ENCODE measurements around the gene VCAN.

Gene VCAN

DNA sequence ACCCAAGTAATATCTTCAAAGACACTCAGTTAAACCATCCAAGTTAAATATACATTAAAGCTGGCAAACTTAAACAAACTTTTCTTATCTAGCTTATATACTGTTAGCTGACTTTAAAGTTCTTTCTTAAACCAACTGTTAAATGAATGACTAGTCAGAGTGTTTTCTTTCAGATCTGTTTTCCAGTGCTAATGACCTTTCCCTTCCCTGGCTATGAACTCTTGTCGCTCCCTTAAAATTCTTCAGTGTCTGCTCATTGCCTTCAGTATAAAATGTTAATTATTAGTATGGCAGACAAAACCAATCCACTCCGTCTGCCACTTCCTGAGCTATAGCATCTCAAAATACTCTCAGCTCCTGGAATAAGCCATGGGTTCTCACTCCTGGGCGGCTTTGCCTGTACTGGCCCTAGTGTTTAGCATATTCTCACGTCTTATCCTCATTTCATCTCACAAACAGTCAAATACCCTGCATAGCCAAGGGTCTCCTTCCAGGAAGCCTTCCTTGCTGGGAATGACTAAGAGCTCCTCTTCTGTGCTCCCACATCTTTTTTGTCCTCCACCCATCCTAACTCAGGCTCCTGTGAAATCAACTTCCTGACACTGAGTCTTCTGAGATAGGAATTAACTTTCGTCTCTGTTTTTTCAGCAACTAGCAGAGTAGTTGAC, 87.7 kb downstream of the VCAN start:
- no peak overlapping the region for H3K9ac ChIP-seq (ENCODE audit: low read depth, low read length, poor library complexity)
- no peaks in the 10 kb centered on the region for H3K27me3 ChIP-seq (ENCODE audit: control insufficient read depth in 3 of 3, insufficient read depth in 3 of 3, low read depth in 1 of 3, low read length in 3 of 3)
- H3K9me3 ChIP-seq (replicated peaks in 1 of 2; ENCODE audit: control insufficient read depth in 2 of 2, insufficient read depth in 1 of 2, low read depth in 1 of 2, low read length in 2 of 2) = no peaks in the 10 kb centered on the region
- H4K91ac ChIP-seq (ENCODE audit: low read depth, low read length, poor library complexity) = no peak overlapping the region
- no peak overlapping the region for H2BK120ac ChIP-seq (ENCODE audit: low read depth, low read length)
- no peak overlapping the region for H3K14ac ChIP-seq (ENCODE audit: low read length)
- H3K4ac ChIP-seq (ENCODE audit: low read length) = no peak overlapping the region
- H3K4me3 ChIP-seq (ENCODE audit: low read length in 2 of 2) = no peak overlapping the region
- no peak overlapping the region for H3K27ac ChIP-seq (replicated peaks; ENCODE audit: low read length)
- no peak overlapping the region for H4K8ac ChIP-seq (ENCODE audit: low read depth, low read length)
- H2BK15ac ChIP-seq (ENCODE audit: low read length) = no peak overlapping the region
- H3K4me1 ChIP-seq (ENCODE audit: control insufficient read depth in 2 of 2, insufficient read depth in 1 of 2, low read depth in 1 of 2, low read length in 2 of 2) = peaks cover 0 to 3% of the 10 kb centered on the region in 2 donors
- no CpG with 5 or more reads among the region's 5 CpGs for WGBS, 2 donors (ENCODE audit: extremely low coverage in 2 of 2, insufficient read length in 2 of 2, insufficient replicate concordance in 1 of 2)
- no peak for DNase-seq (ENCODE audit: low spot score)
- H2BK12ac ChIP-seq (ENCODE audit: low read length) = no peak overlapping the region
- H2AFZ ChIP-seq (ENCODE audit: low read length) = no peak overlapping the region
- no peak overlapping the region for H3K23ac ChIP-seq (ENCODE audit: low read depth, low read length, poor library complexity)
- no peak overlapping the region for H3K4me2 ChIP-seq (ENCODE audit: insufficient read depth, low read length, poor library complexity, severe bottlenecking)
- H3K36me3 ChIP-seq (replicated peaks in 1 of 2; ENCODE audit: control insufficient read depth in 2 of 2, insufficient read depth in 2 of 2, low read length in 2 of 2) = peaks cover 3 to 100% of the 10 kb centered on the region in 2 donors
- H2AK5ac ChIP-seq (ENCODE audit: low read depth, low read length) = no peak overlapping the region
- no peaks in the 10 kb centered on the region for H3K79me1 ChIP-seq (ENCODE audit: low read depth, low read length)
- no peak overlapping the region for H3K18ac ChIP-seq (ENCODE audit: low read length)
- no peak overlapping the region for H2BK5ac ChIP-seq (ENCODE audit: low read length)

- Histone ChIP-seq H3K18ac (ENCODE audit: low read length) (no peak overlapping the region), H3K9me3 (replicated peaks in 1 of 2; ENCODE audit: control insufficient read depth in 2 of 2, insufficient read depth in 1 of 2, low read depth in 1 of 2, low read length in 2 of 2) (peaks cover 0 to 9% of the 10 kb centered on the region in 2 donors), H3K4me2 (ENCODE audit: insufficient read depth, low read length, poor library complexity, severe bottlenecking) (no peak overlapping the region), H2AFZ (ENCODE audit: low read length) (no peak overlapping the region), H3K14ac (ENCODE audit: low read length) (no peak overlapping the region), H2BK12ac (ENCODE audit: low read length) (no peak overlapping the region), H3K4ac (ENCODE audit: low read length) (no peak overlapping the region), H2BK15ac (ENCODE audit: low read length) (no peak overlapping the region), H2BK5ac (ENCODE audit: low read length) (no peak overlapping the region), H3K23ac (ENCODE audit: low read depth, low read length, poor library complexity) (no peak overlapping the region), H3K27me3 (ENCODE audit: control insufficient read depth in 3 of 3, insufficient read depth in 3 of 3, low read depth in 1 of 3, low read length in 3 of 3) (no peaks in the 10 kb centered on the region), H4K91ac (ENCODE audit: low read depth, low read length, poor library complexity) (no peak overlapping the region), H3K79me1 (ENCODE audit: low read depth, low read length) (no peaks in the 10 kb centered on the region), H2BK120ac (ENCODE audit: low read depth, low read length) (no peak overlapping the region), H3K4me3 (ENCODE audit: low read length in 2 of 2) (no peak overlapping the region), H3K9ac (ENCODE audit: low read depth, low read length, poor library complexity) (no peak overlapping the region), H2AK5ac (ENCODE audit: low read depth, low read length) (no peak overlapping the region), H3K4me1 (ENCODE audit: control insufficient read depth in 2 of 2, insufficient read depth in 1 of 2, low read depth in 1 of 2, low read length in 2 of 2) (peaks cover 0 to 3% of the 10 kb centered on the region in 2 donors), H3K36me3 (replicated peaks in 1 of 2; ENCODE audit: control insufficient read depth in 2 of 2, insufficient read depth in 2 of 2, low read length in 2 of 2) (peaks cover 0 to 100% of the 10 kb centered on the region in 2 donors), H3K27ac (replicated peaks; ENCODE audit: low read length) (no peak overlapping the region), H4K8ac (ENCODE audit: low read depth, low read length) (no peak overlapping the region)
- WGBS, 2 donors (ENCODE audit: extremely low coverage in 2 of 2, insufficient read length in 2 of 2, insufficient replicate concordance in 1 of 2) = no CpG with 5 or more reads among the region's 1 CpG
- no peak for DNase-seq (ENCODE audit: low spot score)
These were observed 90.6 kb downstream of the VCAN start for GRCh38 chr5:83562071-83562606.

- H3K79me1 ChIP-seq (ENCODE audit: low read depth, low read length) = no peaks in the 10 kb centered on the region
- no CpG with 5 or more reads among the region's 5 CpGs for WGBS, 2 donors (ENCODE audit: extremely low coverage in 2 of 2, insufficient read length in 2 of 2, insufficient replicate concordance in 1 of 2)
- H2BK12ac ChIP-seq (ENCODE audit: low read length) = no peak overlapping the region
- H3K36me3 ChIP-seq (replicated peaks in 1 of 2; ENCODE audit: control insufficient read depth in 2 of 2, insufficient read depth in 2 of 2, low read length in 2 of 2) = peaks cover 0 to 100% of the 10 kb centered on the region in 2 donors
- no peak overlapping the region for H3K4ac ChIP-seq (ENCODE audit: low read length)
- peaks cover 0 to 3% of the 10 kb centered on the region in 2 donors for H3K4me1 ChIP-seq (ENCODE audit: control insufficient read depth in 2 of 2, insufficient read depth in 1 of 2, low read depth in 1 of 2, low read length in 2 of 2)
- no peak overlapping the region for H4K91ac ChIP-seq (ENCODE audit: low read depth, low read length, poor library complexity)
- no peak overlapping the region for H2AK5ac ChIP-seq (ENCODE audit: low read depth, low read length)
- H2BK5ac ChIP-seq (ENCODE audit: low read length) = no peak overlapping the region
- H3K4me3 ChIP-seq (ENCODE audit: low read length in 2 of 2) = no peak overlapping the region
- H3K14ac ChIP-seq (ENCODE audit: low read length) = no peak overlapping the region
- no peak overlapping the region for H2BK120ac ChIP-seq (ENCODE audit: low read depth, low read length)
- peaks cover 0 to 9% of the 10 kb centered on the region in 2 donors for H3K9me3 ChIP-seq (replicated peaks in 1 of 2; ENCODE audit: control insufficient read depth in 2 of 2, insufficient read depth in 1 of 2, low read depth in 1 of 2, low read length in 2 of 2)
- H3K4me2 ChIP-seq (ENCODE audit: insufficient read depth, low read length, poor library complexity, severe bottlenecking) = no peak overlapping the region
- no peaks in the 10 kb centered on the region for H3K27me3 ChIP-seq (ENCODE audit: control insufficient read depth in 3 of 3, insufficient read depth in 3 of 3, low read depth in 1 of 3, low read length in 3 of 3)
- no peak overlapping the region for H3K9ac ChIP-seq (ENCODE audit: low read depth, low read length, poor library complexity)
- no peak overlapping the region for H3K18ac ChIP-seq (ENCODE audit: low read length)
- no peak overlapping the region for H4K8ac ChIP-seq (ENCODE audit: low read depth, low read length)
- no peak overlapping the region for H2AFZ ChIP-seq (ENCODE audit: low read length)
- no peak overlapping the region for H2BK15ac ChIP-seq (ENCODE audit: low read length)
- H3K23ac ChIP-seq (ENCODE audit: low read depth, low read length, poor library complexity) = no peak overlapping the region
- no peak for DNase-seq (ENCODE audit: low spot score)
- no peak overlapping the region for H3K27ac ChIP-seq (replicated peaks; ENCODE audit: low read length)
These were observed 91.4 kb downstream of the VCAN start for GRCh38 chr5:83562791-83563557.

DNA sequence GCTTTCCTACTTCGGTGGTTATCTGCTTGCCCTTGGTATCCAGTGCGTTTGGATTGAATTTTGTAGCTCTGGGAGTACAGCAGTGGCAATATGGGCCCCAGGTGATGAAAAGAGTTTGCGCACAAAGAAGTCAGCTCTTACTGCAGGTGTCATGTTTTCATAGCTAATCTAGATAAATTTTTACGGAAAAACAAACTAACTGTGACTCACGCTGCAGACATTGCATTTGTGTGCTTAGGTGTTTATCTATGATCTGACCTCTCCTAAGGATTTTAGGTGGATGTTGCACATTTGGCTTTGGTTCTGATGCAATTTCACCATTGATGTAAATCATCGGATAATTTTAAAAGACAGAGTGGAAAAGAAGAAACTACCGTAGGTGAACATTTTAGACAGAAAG, 92.1 kb downstream of the VCAN start:
- Histone ChIP-seq H2BK5ac (ENCODE audit: low read length) (no peak overlapping the region), H2BK12ac (ENCODE audit: low read length) (no peak overlapping the region), H3K4me3 (ENCODE audit: low read length in 2 of 2) (no peak overlapping the region), H3K23ac (ENCODE audit: low read depth, low read length, poor library complexity) (no peak overlapping the region), H2BK120ac (ENCODE audit: low read depth, low read length) (no peak overlapping the region), H3K14ac (ENCODE audit: low read length) (no peak overlapping the region), H4K91ac (ENCODE audit: low read depth, low read length, poor library complexity) (no peak overlapping the region), H3K27ac (replicated peaks; ENCODE audit: low read length) (no peak overlapping the region), H3K9me3 (replicated peaks in 1 of 2; ENCODE audit: control insufficient read depth in 2 of 2, insufficient read depth in 1 of 2, low read depth in 1 of 2, low read length in 2 of 2) (peaks cover 0 to 9% of the 10 kb centered on the region in 2 donors), H2AFZ (ENCODE audit: low read length) (no peak overlapping the region), H3K4me1 (ENCODE audit: control insufficient read depth in 2 of 2, insufficient read depth in 1 of 2, low read depth in 1 of 2, low read length in 2 of 2) (peaks cover 0 to 3% of the 10 kb centered on the region in 2 donors), H2AK5ac (ENCODE audit: low read depth, low read length) (no peak overlapping the region), H3K18ac (ENCODE audit: low read length) (no peak overlapping the region), H4K8ac (ENCODE audit: low read depth, low read length) (no peak overlapping the region), H2BK15ac (ENCODE audit: low read length) (no peak overlapping the region), H3K4ac (ENCODE audit: low read length) (no peak overlapping the region), H3K27me3 (ENCODE audit: control insufficient read depth in 3 of 3, insufficient read depth in 3 of 3, low read depth in 1 of 3, low read length in 3 of 3) (no peaks in the 10 kb centered on the region), H3K79me1 (ENCODE audit: low read depth, low read length) (no peaks in the 10 kb centered on the region), H3K4me2 (ENCODE audit: insufficient read depth, low read length, poor library complexity, severe bottlenecking) (no peak overlapping the region), H3K9ac (ENCODE audit: low read depth, low read length, poor library complexity) (no peak overlapping the region), H3K36me3 (replicated peaks in 1 of 2; ENCODE audit: control insufficient read depth in 2 of 2, insufficient read depth in 2 of 2, low read length in 2 of 2) (peaks cover 0 to 100% of the 10 kb centered on the region in 2 donors)
- no CpG with 5 or more reads among the region's 7 CpGs for WGBS, 2 donors (ENCODE audit: extremely low coverage in 2 of 2, insufficient read length in 2 of 2, insufficient replicate concordance in 1 of 2)
- DNase-seq (ENCODE audit: low spot score) = no peak

All from neuronal stem cell (in vitro differentiated cells).